GM19397 (cell line): ENCODE data around the gene VN1R2.
"Not testable (repeated sequence)": the region's sequence is repeated elsewhere in the genome, so short reads cannot be mapped to it uniquely, and the experiment has no call there.

Experiments
- ATAC-seq: cut with Tn5 transposase; IDR thresholded peaks from one replicate; pipeline ENCODE4 v1.9.1; 2021; ENCODE audit warnings: mild to moderate bottlenecking, moderate library complexity; ENCODE audit not compliant: unreplicated experiment

The VN1R2 gene

GRCh38 chr19:53257715-53258342, at the start of gene VN1R2:
Gene VN1R2 (plus strand): TSS chr19:53258292. CDS start chr19:53258376, 84 bp downstream.
- not testable (repeated sequence) for ATAC-seq

- not testable (repeated sequence) for ATAC-seq
Observed at GRCh38 chr19:53211554-53211953, 46.5 kb upstream of the VN1R2 start.

GRCh38 chr19:53212703-53213320, 45.3 kb upstream of the VN1R2 start:
- ATAC-seq = no peak

- ATAC-seq = not testable (repeated sequence)
Observed at GRCh38 chr19:53222716-53223115, 35.4 kb upstream of the VN1R2 start.

GRCh38 chr19:53224606-53225005, 33.5 kb upstream of the VN1R2 start:
- ATAC-seq = no peak

GRCh38 chr19:53237114-53237777, 20.8 kb upstream of the VN1R2 start:
- no peak for ATAC-seq

- ATAC-seq = no peak
Observed at GRCh38 chr19:53246498-53246897, 11.6 kb upstream of the VN1R2 start.

- no peak for ATAC-seq
Observed at GRCh38 chr19:53254411-53255341, 3.4 kb upstream of the VN1R2 start, which contains the start of gene ZNF677. Gene ZNF677 (minus strand): TSS chr19:53254873. CDS start chr19:53251550, 3,323 bp downstream.

- not testable (repeated sequence) for ATAC-seq
Observed at GRCh38 chr19:53267623-53268022, 9.5 kb downstream of the VN1R2 start, which contains the start of gene VN1R4. Gene VN1R4 (minus strand): TSS chr19:53267723. CDS start chr19:53267665, 58 bp downstream.

- ATAC-seq = not testable (repeated sequence)
Observed at GRCh38 chr19:53269861-53270260, 11.8 kb downstream of the VN1R2 start.

- no peak for ATAC-seq
Observed at GRCh38 chr19:53272044-53272443, 14.0 kb downstream of the VN1R2 start.

GRCh38 chr19:53275480-53275879, 17.4 kb downstream of the VN1R2 start:
- ATAC-seq = no peak

GRCh38 chr19:53281947-53282346, 23.9 kb downstream of the VN1R2 start:
- ATAC-seq = not testable (repeated sequence)

GRCh38 chr19:53285087-53285486, 27.0 kb downstream of the VN1R2 start:
- ATAC-seq = no peak

GRCh38 chr19:53290758-53291549, 32.9 kb downstream of the VN1R2 start:
- ATAC-seq = no peak

- ATAC-seq = no peak
Observed at GRCh38 chr19:53294786-53295441, 36.8 kb downstream of the VN1R2 start.

GRCh38 chr19:53301341-53301740, 43.2 kb downstream of the VN1R2 start:
- not testable (repeated sequence) for ATAC-seq

GRCh38 chr19:53308339-53308811, 50.3 kb downstream of the VN1R2 start:
- ATAC-seq = no peak
